Measurements from ENCODE around the gene FSD1.

Gene FSD1

GRCh38 chr19:4277191-4277696 lies 27.2 kb upstream of the FSD1 start:
- Histone ChIP-seq H3K9me3 (ENCODE audit: insufficient read depth, low read length) (no peaks in the 10 kb centered on the region), H3K4me1 (ENCODE audit: low read length) (peaks cover 4% of the 10 kb centered on the region; the same call in 1 of the 2 replicates), H3K4me3 (ENCODE audit: low read length) (no peak overlapping the region), H4K20me1 (ENCODE audit: insufficient read depth, low read length) (no peaks in the 10 kb centered on the region), H3K27ac (ENCODE audit: low read length) (no peak overlapping the region), H3K79me2 (ENCODE audit: low read length) (no peaks in the 10 kb centered on the region), H2AFZ (ENCODE audit: low read depth, low read length) (no peak overlapping the region), H3K4me2 (ENCODE audit: low read length) (no peak overlapping the region), H3K9ac (ENCODE audit: low read length) (no peak overlapping the region), H3K36me3 (replicated peaks; ENCODE audit: low read depth, low read length) (no peaks in the 10 kb centered on the region), H3K27me3 (ENCODE audit: low read depth, low read length) (0 out of 2 replicates have a peak, but pooled peaks cover 2% of the 10 kb centered on the region)
- no peak for TF ChIP-seq CTCF (IDR thresholded peaks at IDR 0.05; ENCODE audit: low read depth, low read length)

GRCh38 chr19:4278010-4278409 lies 26.4 kb upstream of the FSD1 start:
- Histone ChIP-seq H3K4me3 (ENCODE audit: low read length) (no peak overlapping the region), H3K9ac (ENCODE audit: low read length) (no peak overlapping the region), H2AFZ (ENCODE audit: low read depth, low read length) (no peak overlapping the region), H3K36me3 (replicated peaks; ENCODE audit: low read depth, low read length) (no peaks in the 10 kb centered on the region), H3K27ac (ENCODE audit: low read length) (no peak overlapping the region), H3K27me3 (ENCODE audit: low read depth, low read length) (0 out of 2 replicates have a peak, but pooled peaks cover 2% of the 10 kb centered on the region), H3K4me1 (ENCODE audit: low read length) (peaks cover 4% of the 10 kb centered on the region; the same call in 1 of the 2 replicates), H3K9me3 (ENCODE audit: insufficient read depth, low read length) (no peaks in the 10 kb centered on the region), H3K79me2 (ENCODE audit: low read length) (no peaks in the 10 kb centered on the region), H4K20me1 (ENCODE audit: insufficient read depth, low read length) (no peaks in the 10 kb centered on the region), H3K4me2 (ENCODE audit: low read length) (no peak overlapping the region)
- TF ChIP-seq EZH2phosphoT487 (IDR thresholded peaks at IDR 0.05; ENCODE audit: low read depth): no peak
- no peak for TF ChIP-seq CTCF (IDR thresholded peaks at IDR 0.05; ENCODE audit: low read depth, low read length)

- Histone ChIP-seq H2AFZ (ENCODE audit: low read depth, low read length) (no peak within 1 kb of the TSS), H3K9ac (ENCODE audit: low read length) (no peak within 1 kb of the TSS), H4K20me1 (ENCODE audit: insufficient read depth, low read length) (no peaks in the 10 kb centered on the region), H3K36me3 (replicated peaks; ENCODE audit: low read depth, low read length) (no peaks in the 10 kb centered on the region), H3K4me2 (ENCODE audit: low read length) (no peak within 1 kb of the TSS), H3K27me3 (ENCODE audit: low read depth, low read length) (0 out of 2 replicates have a peak, but pooled peaks cover 2% of the 10 kb centered on the region), H3K9me3 (ENCODE audit: insufficient read depth, low read length) (no peaks in the 10 kb centered on the region), H3K4me1 (ENCODE audit: low read length) (peaks cover 4% of the 10 kb centered on the region; the same call in 1 of the 2 replicates), H3K4me3 (ENCODE audit: low read length) (no peak within 1 kb of the TSS), H3K27ac (ENCODE audit: low read length) (no peak within 1 kb of the TSS), H3K79me2 (ENCODE audit: low read length) (no peaks in the 10 kb centered on the region)
- no peak for TF ChIP-seq EZH2phosphoT487 (IDR thresholded peaks at IDR 0.05; ENCODE audit: low read depth)
- no peak for TF ChIP-seq CTCF (IDR thresholded peaks at IDR 0.05; ENCODE audit: low read depth, low read length)
Observed at GRCh38 chr19:4278419-4279266, 25.8 kb upstream of the FSD1 start, which contains the start of gene SHD. Gene SHD, plus strand, starts transcription at chr19:4279266. Its CDS starts 798 bp downstream, at chr19:4280064.

GRCh38 chr19:4279267-4279529 lies 25.2 kb upstream of the FSD1 start:
- Histone ChIP-seq H4K20me1 (ENCODE audit: insufficient read depth, low read length) (no peaks in the 10 kb centered on the region), H3K27me3 (ENCODE audit: low read depth, low read length) (0 out of 2 replicates have a peak, but pooled peaks cover 2% of the 10 kb centered on the region), H3K4me2 (ENCODE audit: low read length) (no peak overlapping the region), H2AFZ (ENCODE audit: low read depth, low read length) (no peak overlapping the region), H3K9ac (ENCODE audit: low read length) (no peak overlapping the region), H3K4me3 (ENCODE audit: low read length) (no peak overlapping the region), H3K4me1 (ENCODE audit: low read length) (peaks cover 4% of the 10 kb centered on the region; the same call in 1 of the 2 replicates), H3K9me3 (ENCODE audit: insufficient read depth, low read length) (no peaks in the 10 kb centered on the region), H3K36me3 (replicated peaks; ENCODE audit: low read depth, low read length) (no peaks in the 10 kb centered on the region), H3K27ac (ENCODE audit: low read length) (no peak overlapping the region), H3K79me2 (ENCODE audit: low read length) (no peaks in the 10 kb centered on the region)
- no peak for TF ChIP-seq CTCF (IDR thresholded peaks at IDR 0.05; ENCODE audit: low read depth, low read length)
- TF ChIP-seq EZH2phosphoT487 (IDR thresholded peaks at IDR 0.05; ENCODE audit: low read depth): no peak

Data from OCI-LY3 (cell line).